Measurements from ENCODE around the gene SLC5A10. TPM values are rescaled to one million over a fixed set of nuclear protein-coding genes. Genes with fewer than 3 reads are reported as not detected.
A peak's percentile ranks its signal among the peaks of the same experiment; 100 is the strongest.

The SLC5A10 gene
- total RNA-seq, 6 experiments from 2014 or later = 0.07 to 0.14 TPM; not detected in 4

GRCh38 chr17:18928628-18929125, 23.3 kb upstream of the SLC5A10 start:
- Histone ChIP-seq H3K4me3 (no peak overlapping the region), H3K27me3 (no peaks in the 10 kb centered on the region), H3K4me1 (peaks cover 0 to 4% (median 0%) of the 10 kb centered on the region in 4 donors), H3K36me3 (peaks cover 0 to 30% (median 15%) of the 10 kb centered on the region in 4 donors), H3K9me3 (no peaks in the 10 kb centered on the region), H3K27ac (no peak overlapping the region)
- ATAC-seq = no peak
- DNase-seq = no peak
- intact Hi-C loops (cut with DNase I) = no loop called here
- TF ChIP-seq POLR2A (IDR thresholded peaks at IDR 0.05) (no peak), CTCF (IDR thresholded peaks at IDR 0.05) (no peak)
- WGBS (ENCODE audit: insufficient coverage, low coverage, low lambda C conversion rate, missing lambda C conversion rate) = 88% methylated on average over 4 of the region's 9 CpGs

GRCh38 chr17:18932360-18933055, 19.5 kb upstream of the SLC5A10 start:
- H3K4me1 ChIP-seq = no peaks in the 10 kb centered on the region
- 84% methylated on average over 5 of the region's 5 CpGs for WGBS (ENCODE audit: insufficient coverage, low coverage, low lambda C conversion rate, missing lambda C conversion rate)
- ATAC-seq (peak in 1 of 4 donors; percentile 7), DNase-seq (no peak)
- no peak overlapping the region for H3K27ac ChIP-seq
- H3K36me3 ChIP-seq = peaks cover 0 to 30% (median 15%) of the 10 kb centered on the region in 4 donors
- H3K4me3 ChIP-seq = no peak overlapping the region
- intact Hi-C loops (cut with DNase I) = no loop called here
- H3K27me3 ChIP-seq = no peaks in the 10 kb centered on the region
- no peak for TF ChIP-seq POLR2A (IDR thresholded peaks at IDR 0.05)
- TF ChIP-seq CTCF (IDR thresholded peaks at IDR 0.05) = no peak
- H3K9me3 ChIP-seq = no peaks in the 10 kb centered on the region

- Histone ChIP-seq H3K9me3 (no peaks in the 10 kb centered on the region), H3K4me3 (no peak overlapping the region), H3K4me1 (no peaks in the 10 kb centered on the region), H3K36me3 (peaks cover 0 to 30% (median 15%) of the 10 kb centered on the region in 4 donors), H3K27ac (no peak overlapping the region), H3K27me3 (no peaks in the 10 kb centered on the region)
- intact Hi-C loops (cut with DNase I) = no loop called here
- TF ChIP-seq CTCF (IDR thresholded peaks at IDR 0.05) = no peak
- TF ChIP-seq POLR2A (IDR thresholded peaks at IDR 0.05) = no peak
- ATAC-seq (peak in 2 of 4 donors; percentile 38), DNase-seq (no peak)
- WGBS (ENCODE audit: insufficient coverage, low coverage, low lambda C conversion rate, missing lambda C conversion rate) = 65% methylated on average over 8 of the region's 14 CpGs
Observed at GRCh38 chr17:18933102-18934058, 18.6 kb upstream of the SLC5A10 start.

- intact Hi-C loops (cut with DNase I) = no loop called here
- 71% methylated on average over 5 of the region's 8 CpGs for WGBS (ENCODE audit: insufficient coverage, low coverage, low lambda C conversion rate, missing lambda C conversion rate)
- DNase-seq = no peak
Observed at GRCh38 chr17:18937981-18938691, 13.8 kb upstream of the SLC5A10 start.

More at GRCh38 chr17:18937981-18938691, 13.8 kb upstream of the SLC5A10 start:
- Histone ChIP-seq H3K9me3 (no peaks in the 10 kb centered on the region), H3K36me3 (no peaks in the 10 kb centered on the region), H3K4me3 (no peak overlapping the region), H3K27ac (no peak overlapping the region), H3K4me1 (no peaks in the 10 kb centered on the region), H3K27me3 (no peaks in the 10 kb centered on the region)
- ATAC-seq = no peak
- TF ChIP-seq CTCF (IDR thresholded peaks at IDR 0.05) (no peak), POLR2A (IDR thresholded peaks at IDR 0.05) (no peak)
